ENCODE results near the gene USF1.
A peak's percentile ranks its signal among the peaks of the same experiment; 100 is the strongest.
"Not testable (repeated sequence)": the region's sequence is repeated elsewhere in the genome, so short reads cannot be mapped to it uniquely, and the experiment has no call there.

USF1 gene

GRCh38 chr1:161047436-161048420 is 2.0 kb upstream of the USF1 start:
- DNase-seq (ENCODE audit: low read depth): no peak

DNA sequence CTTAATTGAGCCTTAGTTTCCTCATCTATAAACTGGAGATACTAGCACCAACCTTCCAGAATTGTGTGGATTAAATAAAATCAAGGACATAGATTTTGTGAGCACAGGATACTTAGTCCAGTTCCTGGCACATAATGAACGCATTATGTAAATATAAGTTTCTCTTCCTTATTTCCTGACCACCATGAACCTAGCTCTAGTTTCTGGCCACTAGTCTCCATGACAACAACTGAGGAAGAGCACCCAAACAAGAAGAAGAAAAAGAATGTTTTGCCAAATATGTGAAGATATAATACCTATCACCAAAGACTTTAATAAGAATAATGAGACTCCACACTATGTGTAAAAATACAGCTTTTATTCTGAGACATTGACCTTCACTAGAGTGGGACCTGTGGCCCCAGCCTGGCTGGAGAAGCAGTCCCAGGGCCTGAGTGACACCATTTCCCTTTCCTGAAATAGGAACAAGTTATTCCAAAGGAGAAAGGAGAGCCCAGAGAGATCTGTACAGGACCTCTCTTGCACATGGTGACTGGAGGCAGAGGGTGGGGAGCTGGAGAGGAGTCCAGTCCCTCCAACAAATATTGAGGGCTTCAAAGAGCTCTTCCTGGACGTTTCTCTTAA is 940 bp upstream of the USF1 start:
- DNase-seq (ENCODE audit: low read depth): no peak

DNA sequence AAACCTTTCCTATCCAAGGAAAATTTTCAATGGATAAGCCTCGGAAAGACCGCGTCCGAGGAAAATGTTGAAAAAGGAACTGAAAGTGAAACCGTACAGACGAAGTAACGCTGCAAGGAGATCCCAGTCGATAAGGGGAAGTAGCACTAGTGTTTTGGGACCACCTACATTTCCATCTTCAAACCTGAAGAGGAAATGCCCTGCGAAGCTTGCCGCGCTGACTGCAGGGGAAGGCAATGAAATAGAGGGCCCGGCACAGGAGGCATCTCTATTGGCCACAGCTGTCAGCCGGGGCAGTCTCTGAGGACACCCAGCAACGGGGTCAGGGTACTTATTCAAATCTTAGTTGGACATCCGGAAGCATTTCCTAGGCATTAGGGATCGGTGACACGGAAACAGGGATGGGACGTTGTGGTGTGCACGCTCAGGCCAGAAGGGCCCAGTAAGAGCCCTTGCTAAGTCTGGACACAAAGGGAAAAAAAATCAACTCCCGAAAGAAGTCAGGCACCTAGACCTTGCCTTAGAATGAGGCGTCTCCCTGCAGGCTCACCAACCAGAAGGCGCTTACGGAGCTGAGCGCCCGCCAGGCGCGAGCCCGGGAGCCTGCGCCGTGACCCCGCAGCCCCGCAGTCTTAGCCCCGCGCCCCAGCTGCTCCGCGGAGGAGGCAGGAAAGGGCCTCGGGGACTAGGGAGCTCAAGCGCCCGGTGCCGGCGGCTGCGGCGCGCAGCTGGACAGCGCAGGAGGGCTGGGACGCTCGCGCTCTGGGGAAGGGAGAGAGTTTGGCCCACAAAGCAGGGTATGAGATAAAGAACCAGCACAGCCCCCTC is 655 bp downstream of the USF1 start:
- DNase-seq (ENCODE audit: low read depth): peak; percentile 35

- DNase-seq (ENCODE audit: low read depth): no peak
Observed at GRCh38 chr1:161044535-161044907, 1.3 kb downstream of the USF1 start.

DNA sequence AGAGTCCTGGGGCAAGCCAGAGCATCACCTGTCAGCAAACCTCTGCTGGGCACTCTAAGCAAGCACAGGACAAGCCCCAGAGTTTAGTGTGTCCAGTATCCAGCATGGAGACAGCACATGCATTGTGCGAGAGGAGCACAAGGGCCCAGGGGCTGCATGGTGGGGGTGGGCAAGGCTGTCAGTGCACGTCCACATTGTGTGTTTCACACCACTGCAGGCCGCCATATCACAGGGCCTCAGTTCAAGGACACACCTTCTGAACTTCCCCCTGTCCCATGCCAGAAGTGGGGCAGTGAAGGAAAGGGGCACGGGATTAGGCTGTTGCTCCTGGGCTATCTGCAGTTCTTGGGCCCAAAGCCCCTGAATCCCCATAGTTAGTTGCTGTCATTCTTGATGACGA is 6.2 kb downstream of the USF1 start:
- DNase-seq (ENCODE audit: low read depth): no peak

GRCh38 chr1:161039154-161039545 is 6.6 kb downstream of the USF1 start:
- no peak for DNase-seq (ENCODE audit: low read depth)

DNA sequence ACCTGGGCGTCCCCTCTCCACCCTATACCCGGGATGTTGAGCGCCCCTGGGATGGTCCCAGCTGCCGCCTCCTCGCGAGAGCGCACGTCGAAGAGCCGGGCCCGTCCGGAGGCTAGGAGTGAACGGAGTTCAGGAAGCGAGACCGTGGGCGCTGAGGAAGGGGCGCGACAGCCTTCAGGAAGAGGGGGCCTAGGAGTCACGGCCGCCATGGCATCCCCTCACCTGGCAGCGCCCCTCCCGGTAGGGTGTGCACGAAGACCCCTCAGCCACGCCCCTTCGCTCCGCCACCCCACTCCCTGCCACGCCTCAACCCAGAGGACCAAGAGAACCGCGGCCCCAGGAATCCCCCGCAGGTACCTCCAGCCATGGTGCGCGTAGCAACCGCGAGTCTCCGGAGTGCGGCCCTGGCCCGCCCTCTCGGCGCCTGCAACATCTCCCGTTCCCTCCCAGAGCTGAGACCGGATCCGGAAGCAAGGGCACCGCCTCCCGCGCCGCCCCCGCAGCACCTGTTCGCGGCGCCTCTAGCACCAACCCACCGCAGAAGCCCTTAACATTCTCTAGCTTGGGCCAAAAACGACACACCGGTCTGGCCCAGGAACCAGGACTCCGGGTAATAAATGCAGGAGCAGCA is 7.1 kb downstream of the USF1 start, which contains the start of gene TSTD1:
TSTD1 (minus strand) TSS at position 442 of the 631 bp plus-strand sequence; CDS start at position 367, 75 bp downstream.
- no peak for DNase-seq (ENCODE audit: low read depth)

DNA sequence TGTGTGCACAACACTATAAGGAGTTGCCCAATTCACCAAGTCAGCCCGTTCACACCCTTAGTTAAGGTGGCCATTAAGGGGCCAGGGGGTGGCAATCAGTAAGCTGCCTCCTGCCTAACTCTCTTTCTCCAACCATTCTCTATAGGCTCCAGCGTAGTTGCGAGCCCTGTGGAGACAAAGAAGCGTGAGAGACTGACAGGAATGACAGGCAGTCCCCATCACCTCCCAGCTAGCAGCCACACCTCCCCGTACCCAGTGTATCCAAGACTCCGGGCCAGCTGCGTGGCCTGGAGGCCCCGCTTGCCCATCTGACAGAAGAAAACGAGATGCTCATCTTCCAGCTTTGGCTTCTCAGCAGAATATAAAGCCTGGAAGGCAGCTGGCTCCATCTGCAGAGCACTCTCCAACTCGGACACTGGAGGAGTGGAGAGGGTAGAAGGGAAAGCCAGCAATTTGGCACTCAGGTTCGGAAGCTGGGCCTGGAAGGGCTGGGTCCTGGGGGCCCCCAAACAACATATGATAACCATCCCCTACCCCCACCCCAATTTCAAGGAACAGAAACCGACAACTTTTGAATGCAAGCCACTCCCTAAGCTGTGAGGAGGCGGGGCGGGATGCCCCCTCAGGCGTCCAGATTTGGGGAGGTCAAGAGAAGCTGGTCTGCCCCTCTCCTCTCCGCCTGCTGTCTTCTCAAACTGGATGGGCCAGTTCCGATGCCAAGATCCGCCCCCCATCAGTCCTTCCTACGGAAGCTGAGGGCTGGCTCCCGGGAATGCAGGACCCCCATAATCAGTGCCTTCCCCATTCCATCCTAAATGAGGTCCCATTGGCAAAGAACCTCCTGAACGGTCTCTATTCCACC is 7.9 kb downstream of the USF1 start:
- no peak for DNase-seq (ENCODE audit: low read depth)

DNA sequence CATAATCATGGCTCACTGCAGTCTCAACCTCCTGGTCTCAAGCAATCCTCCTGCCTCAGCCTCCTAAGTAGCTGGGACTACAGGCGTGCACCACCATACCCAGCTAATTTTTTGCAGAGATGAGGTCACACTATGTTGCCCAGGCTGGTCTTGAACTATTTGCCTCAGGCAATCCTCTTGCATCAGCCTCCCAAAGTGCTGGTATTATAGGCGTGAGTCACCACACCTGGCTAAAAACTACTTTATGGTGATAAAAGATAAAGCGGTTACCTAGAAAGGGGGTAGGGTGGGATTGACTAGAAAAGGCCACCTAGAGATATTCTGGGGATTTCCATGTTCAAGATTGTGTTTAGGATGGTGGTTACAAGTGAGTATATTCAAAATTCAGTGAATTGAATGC is 12.0 kb downstream of the USF1 start:
- no peak for DNase-seq (ENCODE audit: low read depth)

DNA sequence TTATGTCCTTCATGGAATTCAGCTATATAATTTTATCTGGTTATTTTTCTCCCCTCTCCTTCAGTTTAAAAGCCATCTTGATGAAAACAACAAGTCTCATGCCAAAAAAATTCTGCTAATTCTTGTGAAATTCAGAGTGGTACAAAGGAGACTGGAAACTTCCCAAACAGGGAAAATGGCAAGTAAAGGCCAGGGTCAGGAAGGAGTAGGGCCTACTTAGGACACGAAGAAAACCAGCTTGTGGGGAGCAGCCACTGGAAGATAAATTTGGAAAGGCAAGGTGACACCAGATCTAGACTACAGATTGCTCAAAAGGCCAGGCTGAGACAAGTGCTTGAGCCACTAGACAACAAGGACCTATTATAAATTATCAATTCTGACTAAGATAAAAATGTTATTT is 13.4 kb downstream of the USF1 start:
- DNase-seq (ENCODE audit: low read depth): no peak

GRCh38 chr1:161031874-161032273 is 13.9 kb downstream of the USF1 start:
- DNase-seq (ENCODE audit: low read depth): no peak

DNA sequence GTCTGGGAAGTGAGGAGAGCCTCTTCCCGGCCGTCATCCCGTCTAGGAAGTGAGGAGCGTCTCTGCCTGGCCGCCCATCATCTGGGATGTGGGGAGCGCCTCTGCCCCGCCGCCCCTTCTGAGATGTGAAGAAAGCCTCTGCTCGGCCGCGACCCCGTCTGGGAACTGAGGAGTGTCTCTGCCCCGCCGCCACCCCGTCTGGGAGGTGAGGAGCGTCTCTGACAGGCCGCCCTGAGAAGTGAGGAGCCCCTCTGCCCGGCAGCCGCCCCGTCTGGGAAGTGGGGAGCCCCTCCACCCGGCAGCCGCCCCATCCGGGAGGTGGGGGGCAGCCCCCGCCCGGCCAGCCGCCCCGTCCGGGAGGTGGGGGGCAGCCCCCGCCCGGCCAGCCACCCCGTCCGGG is 16.3 kb downstream of the USF1 start:
- DNase-seq (ENCODE audit: low read depth): not testable (repeated sequence)

DNA sequence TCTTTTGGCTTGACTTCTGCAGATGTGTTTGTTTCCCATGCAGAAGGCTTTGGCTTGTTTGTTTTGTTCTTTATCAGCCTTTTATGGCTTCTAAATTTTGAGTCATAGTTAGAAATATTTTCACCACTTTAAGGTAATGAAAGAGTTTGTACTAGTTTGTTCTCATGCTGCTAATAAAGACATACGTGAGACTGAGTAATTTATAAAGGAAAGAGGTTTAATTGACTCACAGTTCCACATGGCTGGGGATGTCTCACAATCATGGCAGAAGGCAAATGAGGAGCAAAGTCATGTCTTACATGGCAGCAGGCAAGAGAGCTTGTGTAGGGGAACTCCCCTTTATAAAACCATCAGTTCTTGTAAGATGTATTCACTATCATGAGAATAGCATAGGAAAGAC is 18.8 kb downstream of the USF1 start:
- not testable (repeated sequence) for DNase-seq (ENCODE audit: low read depth)

DNA sequence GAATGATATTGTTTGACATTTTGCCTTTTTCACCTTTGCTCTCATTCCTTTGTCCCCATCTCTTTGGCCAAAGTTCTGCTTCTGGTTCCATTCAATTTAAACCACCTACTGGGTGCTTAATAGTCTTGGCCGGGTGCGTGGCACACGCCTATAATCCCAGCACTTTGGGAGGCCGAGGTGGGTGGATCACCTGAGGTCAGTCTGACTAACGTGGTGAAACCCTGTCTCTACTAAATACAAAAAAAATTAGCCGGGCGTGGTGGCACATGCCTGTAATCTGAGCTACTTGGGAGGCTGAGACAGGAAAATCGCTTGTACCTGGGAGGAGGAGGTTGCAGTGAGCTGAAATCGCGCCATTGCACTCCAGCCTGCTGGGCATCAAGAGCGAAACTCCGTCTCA is 23.3 kb downstream of the USF1 start:
- not testable (repeated sequence) for DNase-seq (ENCODE audit: low read depth)

GRCh38 chr1:161021970-161022353 is 23.8 kb downstream of the USF1 start:
- no peak for DNase-seq (ENCODE audit: low read depth)

GRCh38 chr1:161021165-161021969 is 24.4 kb downstream of the USF1 start:
- DNase-seq (ENCODE audit: low read depth): no peak

DNA sequence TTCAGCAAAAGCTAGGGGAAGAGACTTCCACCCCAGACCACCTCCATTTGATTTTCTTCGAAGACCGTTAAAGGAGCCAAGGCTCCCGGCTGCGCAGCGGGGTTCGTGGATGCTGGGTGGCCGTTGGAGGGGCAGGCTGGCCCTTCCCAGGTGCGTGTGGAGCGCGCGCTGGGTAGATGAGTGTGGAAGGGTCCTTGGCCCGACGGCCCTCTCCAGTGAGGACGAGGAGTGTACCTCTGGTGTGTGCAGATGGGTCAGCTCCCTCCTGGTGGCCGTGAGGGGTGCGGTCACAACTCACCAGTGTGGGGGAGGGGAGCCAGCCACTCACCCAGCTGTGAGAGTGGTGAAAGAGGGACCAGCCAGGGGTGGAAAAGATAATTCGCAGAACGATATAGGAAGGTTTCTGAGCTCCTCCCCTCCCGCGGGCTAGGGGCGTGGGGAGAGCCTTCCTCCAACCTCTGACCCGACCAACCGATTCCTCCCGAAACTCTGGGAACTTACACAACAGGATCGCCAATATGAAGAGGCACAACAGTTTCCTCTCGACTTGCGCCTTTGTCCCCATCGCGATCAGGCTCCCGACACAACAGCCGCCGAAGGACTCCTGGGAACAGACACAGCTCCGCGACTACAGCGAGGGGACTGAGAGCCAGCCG is 25.1 kb downstream of the USF1 start, which contains the start of gene F11R:
F11R (minus strand) TSS at position 644 of the 656 bp plus-strand sequence; CDS start at position 565, 79 bp downstream.
- peak; percentile 68 for DNase-seq (ENCODE audit: low read depth)

DNA sequence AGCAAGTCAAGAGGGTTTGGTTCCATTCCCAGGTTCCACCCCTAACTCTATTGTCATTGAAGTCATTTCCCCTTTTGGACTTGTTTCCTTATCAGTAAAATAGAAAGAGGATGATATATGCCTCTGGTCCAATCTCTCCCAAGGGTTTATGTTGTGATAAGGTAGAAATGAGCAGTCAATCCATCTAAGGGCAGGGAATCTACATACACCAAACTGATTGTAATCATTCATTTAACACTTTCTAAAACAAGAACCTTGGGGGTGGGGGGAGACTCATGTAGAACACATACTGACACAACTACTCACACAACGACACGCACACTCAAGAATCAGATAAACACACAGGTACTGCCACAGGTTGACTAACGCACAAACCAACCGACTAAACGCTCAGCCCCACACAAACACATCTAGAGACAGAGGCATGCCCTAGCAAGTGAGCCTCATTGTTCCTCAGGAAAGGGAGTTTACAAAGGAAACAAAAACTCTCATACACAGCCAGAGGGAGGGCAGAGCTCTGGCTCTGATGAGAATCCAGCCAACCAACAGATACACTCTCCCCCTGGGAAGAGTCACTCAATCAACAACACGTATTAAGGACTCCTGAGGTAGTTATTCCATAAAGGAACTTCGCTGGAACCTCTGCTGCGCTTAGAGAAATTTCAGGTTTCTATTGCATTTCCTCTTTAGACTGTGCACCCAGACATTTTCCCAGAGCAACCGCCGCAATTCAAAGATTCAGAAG is 25.9 kb downstream of the USF1 start:
- DNase-seq (ENCODE audit: low read depth): no peak

Data from CMK (cell line).